Measurements from ENCODE around the gene UROC1.

UROC1 gene

GRCh38 chr3:126456766-126457388, 60.7 kb downstream of the UROC1 start:
- H3K27me3 ChIP-seq (ENCODE audit: control insufficient read depth, insufficient read depth, low read length): no peaks in the 10 kb centered on the region
- no peak for DNase-seq (ENCODE audit: low read depth, low spot score)
- H3K36me3 ChIP-seq (ENCODE audit: control insufficient read depth, insufficient read depth, low read length): peaks cover 25% of the 10 kb centered on the region
- H3K4me1 ChIP-seq (ENCODE audit: control insufficient read depth, insufficient read depth, low read length): no peaks in the 10 kb centered on the region
- H3K9me3 ChIP-seq (ENCODE audit: control insufficient read depth, insufficient read depth, low read length): no peaks in the 10 kb centered on the region
- no CpG with 5 or more reads among the region's 12 CpGs for WGBS (ENCODE audit: insufficient coverage, insufficient read length)
- no peak overlapping the region for H3K27ac ChIP-seq (ENCODE audit: low read length)
- no peak overlapping the region for H3K4me3 ChIP-seq (ENCODE audit: low read length)

- WGBS (ENCODE audit: insufficient coverage, insufficient read length): no CpG with 5 or more reads among the region's 4 CpGs
- no peak for DNase-seq (ENCODE audit: low read depth, low spot score)
- H3K27ac ChIP-seq (ENCODE audit: low read length): no peak overlapping the region
- no peaks in the 10 kb centered on the region for H3K4me1 ChIP-seq (ENCODE audit: control insufficient read depth, insufficient read depth, low read length)
- no peaks in the 10 kb centered on the region for H3K9me3 ChIP-seq (ENCODE audit: control insufficient read depth, insufficient read depth, low read length)
- no peaks in the 10 kb centered on the region for H3K27me3 ChIP-seq (ENCODE audit: control insufficient read depth, insufficient read depth, low read length)
- H3K36me3 ChIP-seq (ENCODE audit: control insufficient read depth, insufficient read depth, low read length): peaks cover 21% of the 10 kb centered on the region
- H3K4me3 ChIP-seq (ENCODE audit: low read length): no peak overlapping the region
Observed at GRCh38 chr3:126456211-126456610, 61.4 kb downstream of the UROC1 start.

- Histone ChIP-seq H3K9me3 (ENCODE audit: control insufficient read depth, insufficient read depth, low read length) (no peaks in the 10 kb centered on the region), H3K27ac (ENCODE audit: low read length) (no peak overlapping the region), H3K4me1 (ENCODE audit: control insufficient read depth, insufficient read depth, low read length) (no peaks in the 10 kb centered on the region), H3K36me3 (ENCODE audit: control insufficient read depth, insufficient read depth, low read length) (peaks cover 14% of the 10 kb centered on the region; the same call in 1 of the 2 replicates), H3K4me3 (ENCODE audit: low read length) (no peak overlapping the region), H3K27me3 (ENCODE audit: control insufficient read depth, insufficient read depth, low read length) (no peaks in the 10 kb centered on the region)
- no peak for DNase-seq (ENCODE audit: low read depth, low spot score)
- no CpG with 5 or more reads among the region's 6 CpGs for WGBS (ENCODE audit: insufficient coverage, insufficient read length)
Observed at GRCh38 chr3:126454437-126455198, 63.0 kb downstream of the UROC1 start.

- no peak overlapping the region for H3K4me3 ChIP-seq (ENCODE audit: low read length)
- H3K9me3 ChIP-seq (ENCODE audit: control insufficient read depth, insufficient read depth, low read length): no peaks in the 10 kb centered on the region
- WGBS (ENCODE audit: insufficient coverage, insufficient read length): no CpG with 5 or more reads among the region's 1 CpG
- DNase-seq (ENCODE audit: low read depth, low spot score): no peak
- H3K36me3 ChIP-seq (ENCODE audit: control insufficient read depth, insufficient read depth, low read length): peaks cover 12% of the 10 kb centered on the region; the same call in 1 of the 2 replicates
- no peaks in the 10 kb centered on the region for H3K4me1 ChIP-seq (ENCODE audit: control insufficient read depth, insufficient read depth, low read length)
- no peak overlapping the region for H3K27ac ChIP-seq (ENCODE audit: low read length)
- H3K27me3 ChIP-seq (ENCODE audit: control insufficient read depth, insufficient read depth, low read length): no peaks in the 10 kb centered on the region
Observed at GRCh38 chr3:126454025-126454424, 63.5 kb downstream of the UROC1 start.

GRCh38 chr3:126452213-126452612, 65.4 kb downstream of the UROC1 start:
- H3K36me3 ChIP-seq (ENCODE audit: control insufficient read depth, insufficient read depth, low read length): peaks cover 8% of the 10 kb centered on the region; the same call in 1 of the 2 replicates
- WGBS (ENCODE audit: insufficient coverage, insufficient read length): no CpG with 5 or more reads among the region's 9 CpGs

GRCh38 chr3:126451511-126451910, 66.1 kb downstream of the UROC1 start:
- Histone ChIP-seq H3K4me1 (ENCODE audit: control insufficient read depth, insufficient read depth, low read length) (no peaks in the 10 kb centered on the region), H3K27ac (ENCODE audit: low read length) (no peak overlapping the region), H3K36me3 (ENCODE audit: control insufficient read depth, insufficient read depth, low read length) (peaks cover 3% of the 10 kb centered on the region; the same call in 1 of the 2 replicates), H3K27me3 (ENCODE audit: control insufficient read depth, insufficient read depth, low read length) (no peaks in the 10 kb centered on the region), H3K9me3 (ENCODE audit: control insufficient read depth, insufficient read depth, low read length) (no peaks in the 10 kb centered on the region), H3K4me3 (ENCODE audit: low read length) (no peak overlapping the region)
- no CpG with 5 or more reads among the region's 12 CpGs for WGBS (ENCODE audit: insufficient coverage, insufficient read length)
- DNase-seq (ENCODE audit: low read depth, low spot score): no peak

More at GRCh38 chr3:126452213-126452612, 65.4 kb downstream of the UROC1 start:
- DNase-seq (ENCODE audit: low read depth, low spot score): no peak
- no peaks in the 10 kb centered on the region for H3K27me3 ChIP-seq (ENCODE audit: control insufficient read depth, insufficient read depth, low read length)
- H3K27ac ChIP-seq (ENCODE audit: low read length): no peak overlapping the region
- H3K4me3 ChIP-seq (ENCODE audit: low read length): no peak overlapping the region
- H3K4me1 ChIP-seq (ENCODE audit: control insufficient read depth, insufficient read depth, low read length): no peaks in the 10 kb centered on the region
- no peaks in the 10 kb centered on the region for H3K9me3 ChIP-seq (ENCODE audit: control insufficient read depth, insufficient read depth, low read length)

GRCh38 chr3:126450744-126451143, 66.8 kb downstream of the UROC1 start:
- WGBS (ENCODE audit: insufficient coverage, insufficient read length): no CpG with 5 or more reads among the region's 3 CpGs
- Histone ChIP-seq H3K27ac (ENCODE audit: low read length) (no peak overlapping the region), H3K36me3 (ENCODE audit: control insufficient read depth, insufficient read depth, low read length) (peaks cover 3% of the 10 kb centered on the region; the same call in 1 of the 2 replicates), H3K9me3 (ENCODE audit: control insufficient read depth, insufficient read depth, low read length) (no peaks in the 10 kb centered on the region), H3K4me3 (ENCODE audit: low read length) (no peak overlapping the region), H3K27me3 (ENCODE audit: control insufficient read depth, insufficient read depth, low read length) (no peaks in the 10 kb centered on the region), H3K4me1 (ENCODE audit: control insufficient read depth, insufficient read depth, low read length) (no peaks in the 10 kb centered on the region)
- DNase-seq (ENCODE audit: low read depth, low spot score): no peak

- no CpG with 5 or more reads among the region's 9 CpGs for WGBS (ENCODE audit: insufficient coverage, insufficient read length)
Observed at GRCh38 chr3:126450219-126450618, 67.4 kb downstream of the UROC1 start.

GRCh38 chr3:126449621-126450051, 67.9 kb downstream of the UROC1 start:
- Histone ChIP-seq H3K36me3 (ENCODE audit: control insufficient read depth, insufficient read depth, low read length) (peaks cover 3% of the 10 kb centered on the region; the same call in 1 of the 2 replicates), H3K4me3 (ENCODE audit: low read length) (no peak overlapping the region), H3K27ac (ENCODE audit: low read length) (no peak overlapping the region), H3K27me3 (ENCODE audit: control insufficient read depth, insufficient read depth, low read length) (no peaks in the 10 kb centered on the region), H3K4me1 (ENCODE audit: control insufficient read depth, insufficient read depth, low read length) (no peaks in the 10 kb centered on the region), H3K9me3 (ENCODE audit: control insufficient read depth, insufficient read depth, low read length) (no peaks in the 10 kb centered on the region)
- DNase-seq (ENCODE audit: low read depth, low spot score): no peak
- WGBS (ENCODE audit: insufficient coverage, insufficient read length): no CpG with 5 or more reads among the region's 11 CpGs

More at GRCh38 chr3:126450219-126450618, 67.4 kb downstream of the UROC1 start:
- H3K27me3 ChIP-seq (ENCODE audit: control insufficient read depth, insufficient read depth, low read length): no peaks in the 10 kb centered on the region
- no peak for DNase-seq (ENCODE audit: low read depth, low spot score)
- H3K36me3 ChIP-seq (ENCODE audit: control insufficient read depth, insufficient read depth, low read length): peaks cover 3% of the 10 kb centered on the region; the same call in 1 of the 2 replicates
- no peaks in the 10 kb centered on the region for H3K4me1 ChIP-seq (ENCODE audit: control insufficient read depth, insufficient read depth, low read length)
- H3K4me3 ChIP-seq (ENCODE audit: low read length): no peak overlapping the region
- H3K9me3 ChIP-seq (ENCODE audit: control insufficient read depth, insufficient read depth, low read length): no peaks in the 10 kb centered on the region
- H3K27ac ChIP-seq (ENCODE audit: low read length): no peak overlapping the region

GRCh38 chr3:126448893-126449180, 68.7 kb downstream of the UROC1 start:
- no CpG with 5 or more reads among the region's 8 CpGs for WGBS (ENCODE audit: insufficient coverage, insufficient read length)
- DNase-seq (ENCODE audit: low read depth, low spot score): no peak
- no peaks in the 10 kb centered on the region for H3K4me1 ChIP-seq (ENCODE audit: control insufficient read depth, insufficient read depth, low read length)

More at GRCh38 chr3:126448893-126449180, 68.7 kb downstream of the UROC1 start:
- no peaks in the 10 kb centered on the region for H3K9me3 ChIP-seq (ENCODE audit: control insufficient read depth, insufficient read depth, low read length)
- no peak overlapping the region for H3K4me3 ChIP-seq (ENCODE audit: low read length)
- no peak overlapping the region for H3K27ac ChIP-seq (ENCODE audit: low read length)
- H3K36me3 ChIP-seq (ENCODE audit: control insufficient read depth, insufficient read depth, low read length): peaks cover 3% of the 10 kb centered on the region; the same call in 1 of the 2 replicates
- no peaks in the 10 kb centered on the region for H3K27me3 ChIP-seq (ENCODE audit: control insufficient read depth, insufficient read depth, low read length)

All from iPS DF 6.9 (cell line).